ENCODE measurements around the gene CYP26B1. TPM values are rescaled to one million over a fixed set of nuclear protein-coding genes. Genes with fewer than 3 reads are reported as not detected.

The CYP26B1 gene
- total RNA-seq, 1 donor from 2014 or later, result 4.7 TPM

DNA sequence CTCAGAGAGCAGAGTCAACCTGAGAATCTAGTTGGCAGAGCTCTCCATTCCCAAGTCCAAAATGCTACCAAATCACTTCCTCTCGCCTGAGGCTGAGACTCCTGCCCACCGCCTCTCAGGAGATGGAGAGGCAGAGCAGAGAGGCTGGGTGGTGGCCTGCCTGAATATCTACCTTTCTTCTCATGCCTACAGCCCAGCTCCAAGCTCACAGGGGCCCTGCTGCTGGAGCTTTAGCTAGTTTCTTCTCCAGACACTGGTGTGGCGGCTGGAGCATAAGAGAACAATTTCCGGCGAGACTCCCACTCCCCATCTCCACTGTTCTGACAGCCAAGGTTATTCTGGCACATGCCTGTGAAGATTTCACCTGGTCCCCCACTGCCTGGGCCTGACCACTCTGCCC is 8.1 kb upstream of the CYP26B1 start:
- Mint-ChIP-seq H3K4me1 (ENCODE audit: low read depth) (no peaks in the 10 kb centered on the region), H3K36me3 (ENCODE audit: low read depth) (no peaks in the 10 kb centered on the region), H3K9me3 (ENCODE audit: low read depth) (no peaks in the 10 kb centered on the region), H3K27me3 (ENCODE audit: low read depth) (peaks cover 20% of the 10 kb centered on the region), H3K4me3 (ENCODE audit: unreplicated experiment) (no peak overlapping the region), H3K27ac (ENCODE audit: unreplicated experiment) (no peak overlapping the region)
- TF ChIP-seq, protein P1, sequence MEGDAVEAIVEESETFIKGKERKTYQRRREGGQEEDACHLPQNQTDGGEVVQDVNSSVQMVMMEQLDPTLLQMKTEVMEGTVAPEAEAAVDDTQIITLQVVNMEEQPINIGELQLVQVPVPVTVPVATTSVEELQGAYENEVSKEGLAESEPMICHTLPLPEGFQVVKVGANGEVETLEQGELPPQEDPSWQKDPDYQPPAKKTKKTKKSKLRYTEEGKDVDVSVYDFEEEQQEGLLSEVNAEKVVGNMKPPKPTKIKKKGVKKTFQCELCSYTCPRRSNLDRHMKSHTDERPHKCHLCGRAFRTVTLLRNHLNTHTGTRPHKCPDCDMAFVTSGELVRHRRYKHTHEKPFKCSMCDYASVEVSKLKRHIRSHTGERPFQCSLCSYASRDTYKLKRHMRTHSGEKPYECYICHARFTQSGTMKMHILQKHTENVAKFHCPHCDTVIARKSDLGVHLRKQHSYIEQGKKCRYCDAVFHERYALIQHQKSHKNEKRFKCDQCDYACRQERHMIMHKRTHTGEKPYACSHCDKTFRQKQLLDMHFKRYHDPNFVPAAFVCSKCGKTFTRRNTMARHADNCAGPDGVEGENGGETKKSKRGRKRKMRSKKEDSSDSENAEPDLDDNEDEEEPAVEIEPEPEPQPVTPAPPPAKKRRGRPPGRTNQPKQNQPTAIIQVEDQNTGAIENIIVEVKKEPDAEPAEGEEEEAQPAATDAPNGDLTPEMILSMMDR (IDR thresholded peaks at IDR 0.05), result no peak
- DNase-seq (ENCODE audit: low spot score), result no peak

DNA sequence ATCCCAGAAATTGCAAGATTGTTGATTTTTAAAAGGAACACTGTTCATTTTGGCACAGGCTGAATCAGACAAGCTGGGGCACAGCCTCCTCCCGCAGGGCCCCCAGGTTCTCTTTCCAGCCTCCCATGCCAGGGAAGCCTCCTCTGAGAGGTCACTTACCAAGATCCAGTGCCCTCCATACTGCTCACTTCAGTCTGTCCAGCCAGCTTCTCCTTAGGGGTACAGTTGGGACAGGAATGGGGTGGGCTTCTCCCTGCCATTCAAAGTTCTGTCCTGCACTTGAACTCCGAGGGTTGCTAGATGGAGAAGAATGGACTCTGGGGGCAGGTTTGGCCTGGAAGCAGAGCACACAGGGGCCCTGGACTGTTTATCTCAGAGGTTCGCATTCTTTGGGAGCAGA is 7.5 kb upstream of the CYP26B1 start:
- peaks cover 22% of the 10 kb centered on the region for H3K27me3 Mint-ChIP-seq (ENCODE audit: low read depth)
- no peaks in the 10 kb centered on the region for H3K36me3 Mint-ChIP-seq (ENCODE audit: low read depth)
- no peaks in the 10 kb centered on the region for H3K9me3 Mint-ChIP-seq (ENCODE audit: low read depth)
- H3K4me1 Mint-ChIP-seq (ENCODE audit: low read depth), result peaks cover 2% of the 10 kb centered on the region
- no peak overlapping the region for H3K27ac Mint-ChIP-seq (ENCODE audit: unreplicated experiment)
- TF ChIP-seq, protein P1 (IDR thresholded peaks at IDR 0.05), result no peak
- no peak overlapping the region for H3K4me3 Mint-ChIP-seq (ENCODE audit: unreplicated experiment)
- DNase-seq (ENCODE audit: low spot score), result no peak

DNA sequence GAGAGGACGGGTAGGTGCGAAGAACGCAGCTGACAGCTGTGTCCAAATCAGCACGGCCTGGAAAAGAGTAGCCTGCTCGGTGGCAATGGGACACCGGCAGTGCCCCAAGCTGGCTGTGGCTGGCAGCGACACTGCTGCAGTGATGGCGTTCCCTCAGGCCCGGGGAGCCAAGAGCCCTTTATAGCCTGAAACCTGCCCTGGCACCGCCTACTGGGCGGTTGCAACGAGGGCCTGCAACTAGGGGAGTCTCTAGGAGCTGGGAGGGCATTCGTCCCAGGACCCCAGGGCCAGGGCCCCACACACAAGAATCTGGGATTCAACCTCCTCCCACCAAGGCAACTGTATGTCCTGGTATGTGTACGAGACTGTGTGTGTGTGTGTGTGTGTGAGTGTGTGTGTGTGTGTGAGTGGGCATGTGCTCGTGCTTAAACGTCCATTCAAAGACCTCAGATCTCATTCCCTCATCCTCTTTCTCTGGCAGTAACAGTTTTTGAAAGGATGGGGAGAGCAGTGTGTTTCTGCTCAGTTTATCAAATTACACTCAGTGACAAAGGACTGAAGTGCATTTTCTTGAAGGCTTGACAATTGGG is 6.8 kb upstream of the CYP26B1 start:
- Mint-ChIP-seq H3K27ac (ENCODE audit: unreplicated experiment) (no peak overlapping the region), H3K36me3 (ENCODE audit: low read depth) (no peaks in the 10 kb centered on the region), H3K4me3 (ENCODE audit: unreplicated experiment) (no peak overlapping the region), H3K4me1 (ENCODE audit: low read depth) (peaks cover 9% of the 10 kb centered on the region), H3K27me3 (ENCODE audit: low read depth) (peaks cover 28% of the 10 kb centered on the region), H3K9me3 (ENCODE audit: low read depth) (no peaks in the 10 kb centered on the region)
- TF ChIP-seq, protein P1 (IDR thresholded peaks at IDR 0.05), result no peak
- no peak for DNase-seq (ENCODE audit: low spot score)

DNA sequence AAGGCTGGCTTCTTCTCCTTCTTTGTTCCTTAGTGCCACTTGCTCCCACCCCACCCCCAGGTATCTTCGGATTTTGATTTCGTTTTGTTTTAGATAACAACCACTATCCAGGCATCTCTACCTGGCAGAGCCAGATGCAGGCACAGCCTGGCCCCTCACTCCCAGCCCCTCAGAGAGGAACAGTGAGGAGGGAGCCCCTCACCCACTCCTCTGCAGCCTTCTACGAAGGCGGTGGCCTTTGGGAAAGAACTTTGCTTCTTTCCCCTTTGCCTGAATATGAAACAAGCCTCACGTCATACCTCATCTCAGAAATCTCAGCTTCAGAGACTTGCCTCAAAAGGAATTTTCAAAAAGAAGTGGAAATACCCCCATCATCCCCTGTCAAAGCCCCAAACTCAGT is 6.3 kb upstream of the CYP26B1 start:
- no peak overlapping the region for H3K27ac Mint-ChIP-seq (ENCODE audit: unreplicated experiment)
- peaks cover 32% of the 10 kb centered on the region for H3K27me3 Mint-ChIP-seq (ENCODE audit: low read depth)
- no peaks in the 10 kb centered on the region for H3K9me3 Mint-ChIP-seq (ENCODE audit: low read depth)
- DNase-seq (ENCODE audit: low spot score), result no peak
- no peaks in the 10 kb centered on the region for H3K36me3 Mint-ChIP-seq (ENCODE audit: low read depth)
- no peak overlapping the region for H3K4me3 Mint-ChIP-seq (ENCODE audit: unreplicated experiment)
- TF ChIP-seq, protein P1 (IDR thresholded peaks at IDR 0.05), result no peak
- peaks cover 14% of the 10 kb centered on the region for H3K4me1 Mint-ChIP-seq (ENCODE audit: low read depth)

DNA sequence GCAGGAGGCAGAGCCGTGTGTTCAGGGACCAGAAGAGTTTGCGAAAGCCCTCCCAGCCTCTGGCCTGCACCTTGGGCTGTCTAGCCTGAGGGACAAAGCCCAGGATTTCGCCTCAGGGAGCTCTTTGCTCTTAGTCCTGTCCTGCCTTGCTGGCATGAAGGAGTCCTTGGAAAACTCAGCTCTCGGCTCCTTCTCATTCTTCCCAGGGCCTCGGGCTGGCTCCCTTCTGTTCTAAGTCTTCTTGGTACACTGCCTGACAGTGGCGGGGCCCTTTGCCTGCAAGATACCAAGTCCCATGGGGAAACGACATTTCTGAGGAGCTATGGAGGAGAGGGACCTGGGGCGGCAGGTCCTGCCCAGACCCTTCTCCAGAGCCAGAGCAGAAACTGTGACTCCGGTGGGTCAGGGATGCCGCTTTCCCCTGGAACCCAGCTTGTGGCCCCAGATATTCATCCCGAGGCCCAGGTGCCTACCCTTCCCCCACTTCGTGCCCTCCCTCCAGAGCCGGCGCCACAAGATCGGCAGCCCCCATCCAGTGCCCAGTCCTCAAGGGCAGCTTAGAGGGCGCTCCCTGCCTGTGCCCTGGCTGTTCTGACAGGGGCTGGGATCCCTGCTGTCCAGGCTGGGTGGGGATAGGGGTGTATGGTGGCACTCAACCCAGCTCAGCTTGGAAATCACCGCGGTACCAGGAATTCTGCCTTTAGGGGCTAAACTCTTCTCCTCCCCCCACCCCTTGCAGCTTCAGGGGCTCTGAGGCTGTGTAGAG is 5.5 kb upstream of the CYP26B1 start:
- Mint-ChIP-seq H3K36me3 (ENCODE audit: low read depth) (no peaks in the 10 kb centered on the region), H3K4me1 (ENCODE audit: low read depth) (peaks cover 17% of the 10 kb centered on the region), H3K4me3 (ENCODE audit: unreplicated experiment) (no peak overlapping the region), H3K27me3 (ENCODE audit: low read depth) (peaks cover 34% of the 10 kb centered on the region), H3K9me3 (ENCODE audit: low read depth) (no peaks in the 10 kb centered on the region), H3K27ac (ENCODE audit: unreplicated experiment) (no peak overlapping the region)
- TF ChIP-seq, protein P1 (IDR thresholded peaks at IDR 0.05), result no peak
- no peak for DNase-seq (ENCODE audit: low spot score)

Measured in chondrocyte (in vitro differentiated cells).